Kidney (tissue), 14 donors: ENCODE data around the gene GYPC. TPM values are rescaled to one million over a fixed set of nuclear protein-coding genes. Genes with fewer than 3 reads are reported as not detected.

ENCODE experiments used
- DNase-seq, 5 donors: peaks; one replicate each; pipeline ENCODE4 v3.0.0-alpha.2; 2013 to 2020
- FAIRE-seq: peaks from 2 replicates; lab custom pipeline; 2012; peaks lifted over from hg19 to GRCh38; lab: Jason Lieb, UNC
- H3K27ac ChIP-seq, 2 donors: one replicate each; pipeline ENCODE4 v1.7.0; 2013; ENCODE audit warnings: low read depth in 2 of 2, low read length in 2 of 2, inconsistent platforms in 1 of 2
- H3K27me3 ChIP-seq: one replicate; pipeline ENCODE4 v1.7.1; 2013; ENCODE audit warnings: low read length, inconsistent platforms; ENCODE audit not compliant: control insufficient read depth, insufficient read depth
- H3K36me3 ChIP-seq, 3 donors: one replicate each; pipeline versions ENCODE4 v1.7.0 to v1.7.1; 2013; ENCODE audit warnings: low read length in 3 of 3, control low read depth in 1 of 3, inconsistent platforms in 1 of 3; ENCODE audit not compliant: insufficient read depth in 3 of 3, control insufficient read depth in 2 of 3
- H3K4me1 ChIP-seq, 3 donors: one replicate each; pipeline versions ENCODE4 v1.7.0 to v1.7.1; 2013; ENCODE audit warnings: low read length in 3 of 3, inconsistent platforms in 1 of 3, low read depth in 1 of 3; ENCODE audit not compliant: control insufficient read depth in 2 of 3, insufficient read depth in 2 of 3
- H3K4me3 ChIP-seq, 3 donors: one replicate each; pipeline versions ENCODE4 v1.7.0 to v1.8.1; 2013; ENCODE audit warnings: low read length in 3 of 3, control low read depth in 1 of 3, inconsistent platforms in 1 of 3
- H3K9ac ChIP-seq, 3 donors: one replicate each; pipeline versions ENCODE4 v1.7.0 to v1.7.1; 2013; ENCODE audit warnings: low read length in 3 of 3, control low read depth in 1 of 3, inconsistent platforms in 1 of 3
- H3K9me3 ChIP-seq, 3 donors: one replicate each; pipeline versions ENCODE4 v1.7.0 to v1.7.1; 2013; ENCODE audit warnings: low read length in 3 of 3, control low read depth in 1 of 3, inconsistent platforms in 1 of 3; ENCODE audit not compliant: control insufficient read depth in 2 of 3, insufficient read depth in 1 of 3
- intact Hi-C: fragments of 100-400 bp; cut with DNase I; formaldehyde crosslinking; loops from one replicate; pipeline ENCODE4 v1.11.1; 2022
- polyA plus RNA-seq: library from polyadenylated mRNA; stranded (reverse); fragments of 350-450 nt; fragmentation: Illumina TruSeq; extraction: RNeasy Lipid Tissue Mini Kit (QIAGEN cat#74804); gene quantifications from one replicate; pipeline ENCODE4 v1.2.3, GENCODE V29; 2014; ENCODE audit warnings: low read depth, low replicate concordance; ENCODE audit not compliant: insufficient read depth
- total RNA-seq: library from RNA; stranded (reverse); fragmentation: NEBNext Ultra II Directional; extraction: Animal tissue kit (Norgen Biotek cat#: 25700); gene quantifications from one replicate; pipeline ENCODE4 v1.2.1, GENCODE V29; 2021
- TF ChIP-seq, protein P1 (sequence below): IDR thresholded peaks from 3 replicates; pipeline ENCODE4 v1.5.1; 2012; ENCODE audit warnings: mild to moderate bottlenecking, moderate library complexity, borderline replicate concordance; ENCODE audit not compliant: insufficient read depth; ENCODE audit errors: extremely low read depth
- donor health status: control.
- donor health status: control.
- donor health status: control.
- donor health status: control.
- donor health status: control.
- donor health status: DM: yes; HTN: yes; CAD: no.
- donor health status: Normal renal cell carcinoma (clear cell type).

GYPC gene
- total and polyA plus RNA-seq, 2 donors from 2014 or later, result 51.1 to 61.9 TPM

DNA sequence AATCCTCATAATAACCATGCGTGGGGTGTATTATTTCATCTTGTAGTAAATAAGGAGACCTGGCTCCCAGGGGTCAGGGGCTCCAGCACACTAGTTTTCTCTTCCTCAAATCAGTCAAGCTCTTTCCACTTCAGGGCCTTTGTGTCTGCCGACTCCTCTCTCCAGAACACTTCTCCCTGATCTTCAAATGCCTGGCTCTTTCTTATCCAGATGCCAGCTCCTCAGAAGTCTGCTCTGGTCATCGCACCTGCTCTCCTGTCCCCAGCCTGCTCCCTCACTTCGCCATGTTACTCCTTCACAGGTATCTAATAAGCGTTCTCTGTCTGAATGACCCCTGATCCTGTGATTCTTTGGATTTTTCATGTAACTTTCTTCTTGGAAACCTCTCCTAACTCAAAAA lies 62.0 kb downstream of the GYPC start:
- TF ChIP-seq, protein P1, sequence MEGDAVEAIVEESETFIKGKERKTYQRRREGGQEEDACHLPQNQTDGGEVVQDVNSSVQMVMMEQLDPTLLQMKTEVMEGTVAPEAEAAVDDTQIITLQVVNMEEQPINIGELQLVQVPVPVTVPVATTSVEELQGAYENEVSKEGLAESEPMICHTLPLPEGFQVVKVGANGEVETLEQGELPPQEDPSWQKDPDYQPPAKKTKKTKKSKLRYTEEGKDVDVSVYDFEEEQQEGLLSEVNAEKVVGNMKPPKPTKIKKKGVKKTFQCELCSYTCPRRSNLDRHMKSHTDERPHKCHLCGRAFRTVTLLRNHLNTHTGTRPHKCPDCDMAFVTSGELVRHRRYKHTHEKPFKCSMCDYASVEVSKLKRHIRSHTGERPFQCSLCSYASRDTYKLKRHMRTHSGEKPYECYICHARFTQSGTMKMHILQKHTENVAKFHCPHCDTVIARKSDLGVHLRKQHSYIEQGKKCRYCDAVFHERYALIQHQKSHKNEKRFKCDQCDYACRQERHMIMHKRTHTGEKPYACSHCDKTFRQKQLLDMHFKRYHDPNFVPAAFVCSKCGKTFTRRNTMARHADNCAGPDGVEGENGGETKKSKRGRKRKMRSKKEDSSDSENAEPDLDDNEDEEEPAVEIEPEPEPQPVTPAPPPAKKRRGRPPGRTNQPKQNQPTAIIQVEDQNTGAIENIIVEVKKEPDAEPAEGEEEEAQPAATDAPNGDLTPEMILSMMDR, result no peak
- peaks cover 0 to 3% (median 0%) of the 10 kb centered on the region in 3 donors for H3K4me1 ChIP-seq
- H3K27me3 ChIP-seq, result no peaks in the 10 kb centered on the region
- H3K4me3 ChIP-seq, result no peak overlapping the region
- no peaks in the 10 kb centered on the region for H3K9me3 ChIP-seq
- intact Hi-C loops, result no loop called here
- H3K9ac ChIP-seq, result no peak overlapping the region
- DNase-seq, result no peak
- no peaks in the 10 kb centered on the region for H3K36me3 ChIP-seq
- no peak for FAIRE-seq
- no peak overlapping the region for H3K27ac ChIP-seq

- no peaks in the 10 kb centered on the region for H3K36me3 ChIP-seq
- TF ChIP-seq, protein P1, result no peak
- no peaks in the 10 kb centered on the region for H3K9me3 ChIP-seq
- intact Hi-C loops, result no loop called here
- no peak overlapping the region for H3K4me3 ChIP-seq
- H3K27ac ChIP-seq, result no peak overlapping the region
- no peaks in the 10 kb centered on the region for H3K27me3 ChIP-seq
- H3K9ac ChIP-seq, result no peak overlapping the region
- no peak for FAIRE-seq
- no peak for DNase-seq
- peaks cover 0 to 3% (median 0%) of the 10 kb centered on the region in 3 donors for H3K4me1 ChIP-seq
Measured at GRCh38 chr2:126719191-126719832, 63.4 kb downstream of the GYPC start.

DNA sequence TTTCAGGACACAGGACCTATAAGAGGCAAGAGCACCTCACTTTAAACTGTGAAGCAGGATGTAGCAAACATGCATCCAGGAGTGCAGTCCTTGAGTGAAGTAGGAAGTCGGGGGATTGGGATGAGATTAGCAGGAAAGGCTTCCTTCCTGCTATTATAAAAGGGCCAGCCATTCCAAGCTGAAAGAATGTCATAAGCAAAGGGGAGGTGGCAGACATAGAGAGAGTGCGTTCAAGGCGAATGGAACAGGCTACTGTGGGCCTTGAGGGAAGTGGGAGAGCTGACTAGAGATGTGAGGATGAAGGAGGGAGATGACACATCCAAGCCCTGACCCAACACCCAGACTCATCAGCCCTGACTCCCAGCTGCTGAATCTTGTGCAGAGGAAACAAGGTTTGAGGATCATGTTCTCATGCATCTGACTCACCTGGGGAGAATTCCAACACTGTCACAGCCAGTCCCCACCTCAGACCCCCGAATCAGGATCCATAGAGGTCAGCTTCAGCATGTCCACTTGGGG lies 63.9 kb downstream of the GYPC start:
- Histone ChIP-seq H3K27ac (no peak overlapping the region), H3K27me3 (no peaks in the 10 kb centered on the region), H3K4me3 (no peak overlapping the region), H3K9ac (no peak overlapping the region), H3K9me3 (peaks cover 0 to 5% (median 0%) of the 10 kb centered on the region in 3 donors), H3K4me1 (peaks cover 0 to 3% (median 0%) of the 10 kb centered on the region in 3 donors), H3K36me3 (no peaks in the 10 kb centered on the region)
- FAIRE-seq, result no peak
- TF ChIP-seq, protein P1, result no peak
- intact Hi-C loops, result no loop called here
- no peak for DNase-seq
